Activated T-helper 2 cell treated with anti-CD3 and anti-CD28 coated beads, Interferon-gamma antibody, Interleukin-2, Interleukin-4, amounts not matched to agents 10 μg/mL and 5 μg/mL and 100 μg/mL, durations not matched to agents 14 hours and 24 hours and 36 hours (primary cell): Measurements from ENCODE around the gene CDH9. TPM values are rescaled to one million over a fixed set of nuclear protein-coding genes. Genes with fewer than 3 reads are reported as not detected.

Experiments used
- DNase-seq: peaks from one replicate; pipeline ENCODE4 v3.0.0; 2021; ENCODE audit warnings: low spot score
- H3K27ac Mint-ChIP-seq: one replicate; pipeline ENCODE4 v1.8.0; 2021; ENCODE audit warnings: mixed read lengths
- H3K27me3 Mint-ChIP-seq: one replicate; pipeline ENCODE4 v1.8.0; 2021; ENCODE audit warnings: low read depth, mixed read lengths
- H3K36me3 Mint-ChIP-seq: one replicate; pipeline ENCODE4 v1.8.0; 2021; ENCODE audit warnings: low read depth, mixed read lengths
- H3K4me1 Mint-ChIP-seq: one replicate; pipeline ENCODE4 v1.8.0; 2021; ENCODE audit warnings: low read depth, mixed read lengths
- H3K4me3 Mint-ChIP-seq: one replicate; pipeline ENCODE4 v1.8.0; 2021; ENCODE audit warnings: low read depth, mild to moderate bottlenecking, moderate library complexity, mixed read lengths
- H3K9me3 Mint-ChIP-seq: one replicate; pipeline ENCODE4 v1.8.0; 2021; ENCODE audit warnings: mixed read lengths
- intact Hi-C: fragments of 100-400 bp; cut with micrococcal nuclease; formaldehyde crosslinking; loops from one replicate; pipeline ENCODE4 v1.15.1; 2023
- total RNA-seq: library from RNA; stranded (reverse); gene quantifications from 2 replicates; pipeline ENCODE4 v1.2.3, GENCODE V29; 2022

Gene CDH9
- total RNA-seq, 1 donor from 2014 or later, result not detected

- H3K27me3 Mint-ChIP-seq, result no peaks in the 10 kb centered on the region
- DNase-seq, result no peak
- H3K9me3 Mint-ChIP-seq, result peaks cover 33% of the 10 kb centered on the region
- H3K27ac Mint-ChIP-seq, result no peak overlapping the region
- H3K4me1 Mint-ChIP-seq, result no peaks in the 10 kb centered on the region
- intact Hi-C loops, result no loop called here
- H3K4me3 Mint-ChIP-seq, result no peak overlapping the region
- H3K36me3 Mint-ChIP-seq, result no peaks in the 10 kb centered on the region
These were observed 27.1 kb downstream of the CDH9 start for GRCh38 chr5:27011274-27011673.

DNA sequence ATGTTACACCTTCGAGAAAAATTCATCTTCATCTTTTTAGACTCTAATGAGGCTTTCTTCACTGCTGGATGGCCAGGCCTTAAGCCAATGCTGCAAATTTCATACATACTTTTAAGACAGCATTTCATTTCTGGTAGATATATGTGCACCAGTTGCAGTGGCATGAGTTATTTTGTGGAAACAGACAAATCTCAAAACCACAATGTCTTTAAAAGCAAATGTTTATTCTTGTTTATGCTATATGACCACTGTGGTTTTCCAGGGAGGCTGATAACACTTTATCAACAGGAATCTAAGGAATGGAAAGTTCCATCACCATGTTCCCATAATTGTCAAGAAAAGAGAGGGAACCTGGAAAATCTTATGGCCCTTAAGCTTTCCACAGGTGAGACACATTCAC, 27.7 kb downstream of the CDH9 start:
- Mint-ChIP-seq H3K4me3 (no peak overlapping the region), H3K27me3 (no peaks in the 10 kb centered on the region), H3K9me3 (peaks cover 33% of the 10 kb centered on the region), H3K4me1 (no peaks in the 10 kb centered on the region), H3K27ac (no peak overlapping the region), H3K36me3 (no peaks in the 10 kb centered on the region)
- intact Hi-C loops, result no loop called here
- no peak for DNase-seq

DNA sequence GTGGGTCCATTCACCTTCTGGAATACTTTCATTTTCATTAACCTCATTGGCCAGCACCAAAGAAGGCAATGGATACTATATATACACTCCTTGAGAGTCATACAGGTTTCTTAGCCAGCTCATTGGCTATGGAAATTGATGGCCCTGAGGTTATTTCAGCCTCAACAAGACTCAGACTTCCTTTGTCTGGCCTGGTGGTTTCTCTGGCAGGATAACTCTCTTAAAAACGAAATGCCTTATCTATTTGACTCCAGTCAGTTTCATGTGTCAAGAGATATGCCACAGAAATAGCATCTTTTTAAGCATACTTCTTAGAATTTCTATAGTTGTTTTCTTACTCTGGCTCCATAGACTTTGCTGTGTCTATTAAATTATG, 28.9 kb downstream of the CDH9 start:
- H3K36me3 Mint-ChIP-seq, result no peaks in the 10 kb centered on the region
- H3K9me3 Mint-ChIP-seq, result peaks cover 34% of the 10 kb centered on the region
- intact Hi-C loops, result no loop called here
- H3K4me1 Mint-ChIP-seq, result no peaks in the 10 kb centered on the region
- H3K27ac Mint-ChIP-seq, result no peak overlapping the region
- DNase-seq, result no peak
- no peak overlapping the region for H3K4me3 Mint-ChIP-seq
- no peaks in the 10 kb centered on the region for H3K27me3 Mint-ChIP-seq

DNA sequence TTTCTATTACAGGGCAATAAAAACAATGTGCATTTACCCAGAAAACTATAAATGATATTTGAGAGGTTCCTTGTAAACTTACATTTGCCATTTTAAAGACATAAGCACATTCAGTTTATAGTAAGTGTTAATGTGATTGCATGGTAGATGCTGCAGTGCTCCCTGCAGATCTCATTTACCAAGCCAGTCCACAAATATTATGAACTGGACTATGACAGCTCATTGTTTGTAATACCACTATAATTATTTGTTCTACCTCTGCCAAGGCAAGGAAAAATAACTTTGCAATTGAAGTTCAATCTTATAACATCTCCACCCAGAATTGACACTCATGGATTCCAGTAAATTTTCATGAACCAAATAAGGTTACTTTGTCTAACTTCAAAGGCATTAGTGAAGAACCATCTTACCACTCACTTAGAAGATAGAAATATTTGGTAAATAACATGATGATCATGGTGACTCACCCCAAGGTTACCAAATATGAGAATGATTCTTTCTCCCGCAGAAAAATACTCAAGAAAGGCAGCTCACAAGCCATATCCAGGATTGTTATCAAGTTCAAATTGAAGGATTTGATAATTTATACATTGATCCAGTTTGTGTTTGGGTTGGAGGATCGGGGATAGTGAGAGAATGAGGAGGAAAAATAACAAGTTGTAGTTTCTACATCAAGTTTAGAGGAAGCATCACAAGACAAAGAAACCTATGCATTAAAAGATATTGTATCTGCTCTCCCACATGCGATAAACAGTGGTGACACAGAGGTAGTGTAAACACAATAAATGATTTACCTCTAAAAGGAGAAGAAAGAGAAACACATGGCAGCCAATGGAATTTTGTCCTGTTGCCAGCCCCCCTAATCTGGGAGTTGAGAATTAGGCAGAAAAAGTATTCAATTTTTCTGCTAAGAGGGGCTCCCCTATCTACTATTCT, 29.5 kb downstream of the CDH9 start:
- intact Hi-C loops, result no loop called here
- H3K4me3 Mint-ChIP-seq, result no peak overlapping the region
- no peak for DNase-seq
- no peaks in the 10 kb centered on the region for H3K36me3 Mint-ChIP-seq
- no peak overlapping the region for H3K27ac Mint-ChIP-seq
- H3K4me1 Mint-ChIP-seq, result no peaks in the 10 kb centered on the region
- peaks cover 36% of the 10 kb centered on the region for H3K9me3 Mint-ChIP-seq
- H3K27me3 Mint-ChIP-seq, result no peaks in the 10 kb centered on the region

- no peaks in the 10 kb centered on the region for H3K4me1 Mint-ChIP-seq
- intact Hi-C loops, result no loop called here
- peaks cover 38% of the 10 kb centered on the region for H3K9me3 Mint-ChIP-seq
- H3K27ac Mint-ChIP-seq, result no peak overlapping the region
- no peaks in the 10 kb centered on the region for H3K27me3 Mint-ChIP-seq
- no peaks in the 10 kb centered on the region for H3K36me3 Mint-ChIP-seq
- no peak overlapping the region for H3K4me3 Mint-ChIP-seq
- DNase-seq, result no peak
These were observed 31.3 kb downstream of the CDH9 start for GRCh38 chr5:27007121-27007520.

DNA sequence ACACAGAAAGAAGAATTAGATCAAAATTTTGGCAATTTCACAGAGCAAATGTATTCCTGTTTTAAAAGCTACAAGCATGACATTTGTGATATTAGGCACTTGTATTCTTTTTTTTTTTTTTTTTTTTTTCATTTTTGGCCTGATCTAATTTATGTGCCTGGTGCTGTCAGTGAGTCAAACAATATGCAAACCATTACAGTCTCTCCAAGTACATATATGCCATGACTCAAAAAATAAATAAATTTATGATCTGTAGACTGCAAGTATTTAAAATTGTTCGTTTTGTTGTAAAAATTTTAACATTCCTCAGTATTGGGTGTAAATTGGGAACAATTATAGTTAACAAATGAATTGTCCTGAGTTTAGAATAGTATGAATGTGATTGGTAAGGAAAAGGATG, 51.4 kb downstream of the CDH9 start:
- intact Hi-C loops, result no loop called here
- DNase-seq, result no peak
- Mint-ChIP-seq H3K36me3 (no peaks in the 10 kb centered on the region), H3K27me3 (no peaks in the 10 kb centered on the region), H3K4me3 (no peak overlapping the region), H3K4me1 (no peaks in the 10 kb centered on the region), H3K27ac (no peak overlapping the region), H3K9me3 (peaks cover 48% of the 10 kb centered on the region)

GRCh38 chr5:26981750-26982149, 56.6 kb downstream of the CDH9 start:
- intact Hi-C loops, result no loop called here
- H3K4me3 Mint-ChIP-seq, result no peak overlapping the region
- H3K36me3 Mint-ChIP-seq, result no peaks in the 10 kb centered on the region
- H3K4me1 Mint-ChIP-seq, result no peaks in the 10 kb centered on the region
- no peaks in the 10 kb centered on the region for H3K27me3 Mint-ChIP-seq
- DNase-seq, result no peak
- H3K9me3 Mint-ChIP-seq, result peaks cover 27% of the 10 kb centered on the region
- H3K27ac Mint-ChIP-seq, result no peak overlapping the region

GRCh38 chr5:26959290-26959689, 79.1 kb downstream of the CDH9 start:
- Mint-ChIP-seq H3K36me3 (no peaks in the 10 kb centered on the region), H3K27ac (no peak overlapping the region), H3K4me1 (no peaks in the 10 kb centered on the region), H3K9me3 (peaks cover 43% of the 10 kb centered on the region), H3K4me3 (no peak overlapping the region), H3K27me3 (no peaks in the 10 kb centered on the region)
- DNase-seq, result no peak
- intact Hi-C loops, result no loop called here

GRCh38 chr5:26955161-26955560, 83.2 kb downstream of the CDH9 start:
- Mint-ChIP-seq H3K27ac (no peak overlapping the region), H3K9me3 (peaks cover 25% of the 10 kb centered on the region), H3K36me3 (no peaks in the 10 kb centered on the region), H3K4me3 (no peak overlapping the region), H3K27me3 (no peaks in the 10 kb centered on the region), H3K4me1 (no peaks in the 10 kb centered on the region)
- DNase-seq, result no peak
- intact Hi-C loops, result no loop called here

GRCh38 chr5:26948921-26949320, 89.5 kb downstream of the CDH9 start:
- Mint-ChIP-seq H3K27ac (no peak overlapping the region), H3K9me3 (peaks cover 27% of the 10 kb centered on the region), H3K4me1 (no peaks in the 10 kb centered on the region), H3K4me3 (no peak overlapping the region), H3K27me3 (no peaks in the 10 kb centered on the region), H3K36me3 (no peaks in the 10 kb centered on the region)
- DNase-seq, result no peak
- intact Hi-C loops, result no loop called here

GRCh38 chr5:26945901-26946300, 92.5 kb downstream of the CDH9 start:
- no peaks in the 10 kb centered on the region for H3K27me3 Mint-ChIP-seq
- no peaks in the 10 kb centered on the region for H3K36me3 Mint-ChIP-seq
- DNase-seq, result no peak

GRCh38 chr5:26942481-26942880, 95.9 kb downstream of the CDH9 start:
- Mint-ChIP-seq H3K9me3 (peaks cover 9% of the 10 kb centered on the region), H3K27me3 (no peaks in the 10 kb centered on the region), H3K4me1 (no peaks in the 10 kb centered on the region), H3K36me3 (no peaks in the 10 kb centered on the region), H3K4me3 (no peak overlapping the region), H3K27ac (no peak overlapping the region)
- intact Hi-C loops, result no loop called here
- no peak for DNase-seq

More at GRCh38 chr5:26945901-26946300, 92.5 kb downstream of the CDH9 start:
- intact Hi-C loops, result no loop called here
- Mint-ChIP-seq H3K4me3 (no peak overlapping the region), H3K27ac (no peak overlapping the region), H3K4me1 (no peaks in the 10 kb centered on the region), H3K9me3 (peaks cover 27% of the 10 kb centered on the region)

- DNase-seq, result no peak
- intact Hi-C loops, result no loop called here
- Mint-ChIP-seq H3K27me3 (no peaks in the 10 kb centered on the region), H3K4me1 (no peaks in the 10 kb centered on the region), H3K27ac (no peak overlapping the region), H3K4me3 (no peak overlapping the region), H3K9me3 (peaks cover 7% of the 10 kb centered on the region), H3K36me3 (no peaks in the 10 kb centered on the region)
These were observed 97.4 kb downstream of the CDH9 start for GRCh38 chr5:26940994-26941393.
